Measurements from ENCODE around the gene NUP43. TPM values are rescaled to one million over a fixed set of nuclear protein-coding genes. Genes with fewer than 3 reads are reported as not detected.

NUP43 gene
- total RNA-seq, 1 donor from 2014 or later: 39.7 TPM

DNA sequence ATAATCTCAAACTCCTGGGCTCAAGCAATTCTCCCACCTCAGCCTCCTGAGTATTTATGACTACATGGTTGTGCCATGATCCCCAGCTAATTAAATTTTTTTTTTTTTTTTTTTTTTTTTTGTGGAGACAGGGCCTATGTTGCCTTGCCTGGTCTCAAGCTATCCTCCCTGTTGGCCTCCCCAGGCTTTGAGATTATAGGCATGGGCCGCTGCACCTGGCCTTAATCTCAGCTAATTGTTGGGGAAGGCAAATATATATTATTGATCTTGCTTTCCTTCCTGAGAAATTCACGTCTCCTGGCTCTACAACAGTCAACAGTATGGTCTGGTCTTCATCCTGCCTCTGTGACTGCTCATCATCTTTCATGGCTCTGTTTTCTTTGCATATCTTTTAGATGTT, 23.3 kb upstream of the NUP43 start:
- no peak overlapping the region for H3K4me3 Mint-ChIP-seq (ENCODE audit: unreplicated experiment)
- peaks cover 16% of the 10 kb centered on the region for H3K36me3 Mint-ChIP-seq (ENCODE audit: low read depth, unreplicated experiment)
- Histone ChIP-seq H3K9me3 (ENCODE audit: insufficient read depth, low read depth, low read length) (peaks cover 3% of the 10 kb centered on the region), H3K4me3 (ENCODE audit: insufficient read depth, low read depth, low read length) (no peak overlapping the region), H3K27ac (ENCODE audit: low read depth, low read length) (no peak overlapping the region), H3K4me2 (ENCODE audit: low read length) (no peak overlapping the region), H2AFZ (ENCODE audit: low read depth, low read length) (no peak overlapping the region), H3K9ac (ENCODE audit: low read length) (no peak overlapping the region), H3K79me2 (ENCODE audit: insufficient read depth, low read length) (peaks cover 51% of the 10 kb centered on the region), H3K36me3 (ENCODE audit: insufficient read depth, low read length) (peaks cover 15% of the 10 kb centered on the region), H4K20me1 (ENCODE audit: insufficient read depth, low read length) (peaks cover 20% of the 10 kb centered on the region), H3K27me3 (ENCODE audit: insufficient read depth, low read length) (no peaks in the 10 kb centered on the region), H3K4me1 (ENCODE audit: insufficient read depth, low read length) (no peaks in the 10 kb centered on the region)
- H3K4me1 Mint-ChIP-seq (ENCODE audit: low read depth, unreplicated experiment): peaks cover 3% of the 10 kb centered on the region
- no peak for TF ChIP-seq EZH2 (IDR thresholded peaks at IDR 0.05; ENCODE audit: insufficient read depth, low read length)
- DNase-seq (ENCODE audit: low read depth): no peak
- no peak overlapping the region for H3K27ac Mint-ChIP-seq (ENCODE audit: unreplicated experiment)
- H3K9me3 Mint-ChIP-seq (ENCODE audit: unreplicated experiment): peaks cover 2% of the 10 kb centered on the region
- H3K27me3 Mint-ChIP-seq (ENCODE audit: low read depth, unreplicated experiment): no peaks in the 10 kb centered on the region
- FAIRE-seq: no peak

DNA sequence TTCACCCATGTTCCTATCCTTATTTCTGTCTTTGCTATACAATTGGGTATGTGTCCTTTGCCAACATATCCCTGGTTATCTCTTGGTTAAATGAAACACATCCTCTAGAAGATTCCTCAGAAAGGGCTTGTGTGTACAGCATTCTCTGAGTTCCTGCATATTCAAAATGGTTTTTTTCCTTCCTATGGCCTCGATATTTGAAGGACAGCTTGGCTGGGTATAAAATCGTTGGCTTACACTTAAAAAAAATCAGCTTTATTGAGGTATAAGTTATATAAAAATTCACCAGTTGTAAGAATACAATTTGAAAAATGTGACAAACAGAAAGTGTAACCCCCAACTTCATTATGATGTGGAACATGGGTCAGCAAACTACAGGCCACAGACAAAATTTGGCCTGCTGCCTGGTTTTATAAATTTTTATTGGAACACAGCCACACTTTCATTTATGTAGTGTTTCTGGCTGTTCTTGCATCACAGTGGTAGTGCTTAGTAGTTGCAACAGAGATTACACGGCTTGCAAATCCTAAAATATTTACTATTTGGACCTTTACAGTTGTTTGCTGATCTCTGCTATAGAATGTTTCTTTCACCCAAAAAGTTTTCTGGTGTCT, 19.9 kb upstream of the NUP43 start:
- Histone ChIP-seq H2AFZ (ENCODE audit: low read depth, low read length) (no peak overlapping the region), H3K9me3 (ENCODE audit: insufficient read depth, low read depth, low read length) (peaks cover 3% of the 10 kb centered on the region), H3K4me2 (ENCODE audit: low read length) (no peak overlapping the region), H3K4me3 (ENCODE audit: insufficient read depth, low read depth, low read length) (no peak overlapping the region), H3K27ac (ENCODE audit: low read depth, low read length) (no peak overlapping the region), H3K9ac (ENCODE audit: low read length) (no peak overlapping the region), H3K4me1 (ENCODE audit: insufficient read depth, low read length) (no peaks in the 10 kb centered on the region), H3K36me3 (ENCODE audit: insufficient read depth, low read length) (peaks cover 4% of the 10 kb centered on the region), H3K79me2 (ENCODE audit: insufficient read depth, low read length) (peaks cover 76% of the 10 kb centered on the region), H4K20me1 (ENCODE audit: insufficient read depth, low read length) (peaks cover 36% of the 10 kb centered on the region), H3K27me3 (ENCODE audit: insufficient read depth, low read length) (no peaks in the 10 kb centered on the region)
- TF ChIP-seq EZH2 (IDR thresholded peaks at IDR 0.05; ENCODE audit: insufficient read depth, low read length): no peak
- TF ChIP-seq, protein P1, sequence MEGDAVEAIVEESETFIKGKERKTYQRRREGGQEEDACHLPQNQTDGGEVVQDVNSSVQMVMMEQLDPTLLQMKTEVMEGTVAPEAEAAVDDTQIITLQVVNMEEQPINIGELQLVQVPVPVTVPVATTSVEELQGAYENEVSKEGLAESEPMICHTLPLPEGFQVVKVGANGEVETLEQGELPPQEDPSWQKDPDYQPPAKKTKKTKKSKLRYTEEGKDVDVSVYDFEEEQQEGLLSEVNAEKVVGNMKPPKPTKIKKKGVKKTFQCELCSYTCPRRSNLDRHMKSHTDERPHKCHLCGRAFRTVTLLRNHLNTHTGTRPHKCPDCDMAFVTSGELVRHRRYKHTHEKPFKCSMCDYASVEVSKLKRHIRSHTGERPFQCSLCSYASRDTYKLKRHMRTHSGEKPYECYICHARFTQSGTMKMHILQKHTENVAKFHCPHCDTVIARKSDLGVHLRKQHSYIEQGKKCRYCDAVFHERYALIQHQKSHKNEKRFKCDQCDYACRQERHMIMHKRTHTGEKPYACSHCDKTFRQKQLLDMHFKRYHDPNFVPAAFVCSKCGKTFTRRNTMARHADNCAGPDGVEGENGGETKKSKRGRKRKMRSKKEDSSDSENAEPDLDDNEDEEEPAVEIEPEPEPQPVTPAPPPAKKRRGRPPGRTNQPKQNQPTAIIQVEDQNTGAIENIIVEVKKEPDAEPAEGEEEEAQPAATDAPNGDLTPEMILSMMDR (IDR thresholded peaks at IDR 0.05; ENCODE audit: insufficient read depth, low read depth, low read length): no peak
- DNase-seq (ENCODE audit: low read depth) (peak; percentile 43), FAIRE-seq (no peak)
- Mint-ChIP-seq H3K9me3 (ENCODE audit: unreplicated experiment) (peaks cover 2% of the 10 kb centered on the region), H3K27me3 (ENCODE audit: low read depth, unreplicated experiment) (no peaks in the 10 kb centered on the region), H3K4me3 (ENCODE audit: unreplicated experiment) (no peak overlapping the region), H3K4me1 (ENCODE audit: low read depth, unreplicated experiment) (peaks cover 6% of the 10 kb centered on the region), H3K36me3 (ENCODE audit: low read depth, unreplicated experiment) (peaks cover 16% of the 10 kb centered on the region), H3K27ac (ENCODE audit: unreplicated experiment) (peak overlapping the region; percentile 80)

DNA sequence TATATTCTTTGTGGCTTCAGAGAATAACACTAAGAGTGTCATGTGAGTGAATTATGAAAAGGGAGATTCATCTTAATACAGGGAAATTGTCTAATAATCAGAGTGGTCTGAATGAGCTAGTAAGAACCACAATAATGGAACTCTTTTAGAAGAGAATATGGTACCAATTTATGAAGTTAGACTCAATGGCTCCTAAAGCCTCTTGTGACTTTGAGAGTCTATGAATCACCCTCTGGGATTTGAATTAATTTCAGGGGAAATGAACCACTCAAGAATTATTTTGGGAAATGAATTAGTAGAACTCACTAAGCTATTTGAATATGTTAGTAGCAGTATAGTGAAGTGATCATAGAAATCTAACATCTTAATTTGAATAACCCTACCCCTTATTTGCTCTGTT, 17.5 kb upstream of the NUP43 start:
- H3K36me3 ChIP-seq (ENCODE audit: insufficient read depth, low read length): peaks cover 4% of the 10 kb centered on the region
- H3K27ac Mint-ChIP-seq (ENCODE audit: unreplicated experiment): no peak overlapping the region
- peaks cover 6% of the 10 kb centered on the region for H3K4me1 Mint-ChIP-seq (ENCODE audit: low read depth, unreplicated experiment)
- H3K4me1 ChIP-seq (ENCODE audit: insufficient read depth, low read length): no peaks in the 10 kb centered on the region
- no peak overlapping the region for H3K9ac ChIP-seq (ENCODE audit: low read length)
- no peak overlapping the region for H3K27ac ChIP-seq (ENCODE audit: low read depth, low read length)
- no peak overlapping the region for H3K4me2 ChIP-seq (ENCODE audit: low read length)
- DNase-seq (ENCODE audit: low read depth) (peak; percentile 15), FAIRE-seq (no peak)
- H3K79me2 ChIP-seq (ENCODE audit: insufficient read depth, low read length): peaks cover 84% of the 10 kb centered on the region
- H4K20me1 ChIP-seq (ENCODE audit: insufficient read depth, low read length): peaks cover 44% of the 10 kb centered on the region
- no peak overlapping the region for H2AFZ ChIP-seq (ENCODE audit: low read depth, low read length)
- no peak for TF ChIP-seq EZH2 (IDR thresholded peaks at IDR 0.05; ENCODE audit: insufficient read depth, low read length)
- TF ChIP-seq, protein P1 (IDR thresholded peaks at IDR 0.05; ENCODE audit: insufficient read depth, low read depth, low read length): no peak
- H3K36me3 Mint-ChIP-seq (ENCODE audit: low read depth, unreplicated experiment): peaks cover 15% of the 10 kb centered on the region
- H3K27me3 Mint-ChIP-seq (ENCODE audit: low read depth, unreplicated experiment): no peaks in the 10 kb centered on the region
- H3K27me3 ChIP-seq (ENCODE audit: insufficient read depth, low read length): no peaks in the 10 kb centered on the region
- H3K9me3 Mint-ChIP-seq (ENCODE audit: unreplicated experiment): peaks cover 2% of the 10 kb centered on the region
- no peak overlapping the region for H3K4me3 ChIP-seq (ENCODE audit: insufficient read depth, low read depth, low read length)
- peaks cover 3% of the 10 kb centered on the region for H3K9me3 ChIP-seq (ENCODE audit: insufficient read depth, low read depth, low read length)
- no peak overlapping the region for H3K4me3 Mint-ChIP-seq (ENCODE audit: unreplicated experiment)

All from astrocyte (in vitro differentiated cells and primary cell).